ENCODE results near the gene EYS. TPM values are rescaled to one million over a fixed set of nuclear protein-coding genes. Genes with fewer than 3 reads are reported as not detected.
A peak's percentile ranks its signal among the peaks of the same experiment; 100 is the strongest.

The EYS gene
- polyA plus RNA-seq, 2 of the 4 experiments (the other 2 are of a cell fraction), result 0.03 to 0.06 TPM

DNA sequence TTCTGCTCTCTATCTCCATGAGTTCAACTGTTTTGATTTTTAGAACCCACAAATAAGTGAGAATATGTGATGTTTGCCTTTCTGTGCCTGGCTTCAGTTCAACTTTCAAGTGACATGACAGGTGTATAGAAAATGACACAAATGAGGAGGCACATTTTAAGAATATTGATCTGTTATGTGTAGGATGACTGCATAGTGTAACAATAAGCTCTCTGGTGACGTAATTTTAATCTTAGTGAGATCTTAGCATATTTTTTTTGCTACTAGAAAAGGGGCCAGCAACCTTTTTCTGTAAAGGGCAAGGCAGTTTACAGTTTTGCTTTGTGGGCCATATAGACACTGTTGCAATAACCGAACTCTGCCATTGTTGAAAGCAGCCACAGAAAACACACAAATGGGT, 1941.2 kb downstream of the EYS start:
- DNase-seq (ENCODE audit: low read depth in 1 of 2, low spot score in 1 of 2), result no peak
- ChIA-PET CTCF (interaction anchor here (0.8 kb wide), 1 partner anchor 39 kb away, joined by 3 read pairs; no protein-coding TSS in a partner anchor), POLR2A (interaction anchor here (0.6 kb wide), 1 partner anchor 1110 kb away, joined by 4 read pairs; no protein-coding TSS in a partner anchor)
- TF ChIP-seq, protein P1, sequence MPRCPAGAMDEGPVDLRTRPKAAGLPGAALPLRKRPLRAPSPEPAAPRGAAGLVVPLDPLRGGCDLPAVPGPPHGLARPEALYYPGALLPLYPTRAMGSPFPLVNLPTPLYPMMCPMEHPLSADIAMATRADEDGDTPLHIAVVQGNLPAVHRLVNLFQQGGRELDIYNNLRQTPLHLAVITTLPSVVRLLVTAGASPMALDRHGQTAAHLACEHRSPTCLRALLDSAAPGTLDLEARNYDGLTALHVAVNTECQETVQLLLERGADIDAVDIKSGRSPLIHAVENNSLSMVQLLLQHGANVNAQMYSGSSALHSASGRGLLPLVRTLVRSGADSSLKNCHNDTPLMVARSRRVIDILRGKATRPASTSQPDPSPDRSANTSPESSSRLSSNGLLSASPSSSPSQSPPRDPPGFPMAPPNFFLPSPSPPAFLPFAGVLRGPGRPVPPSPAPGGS (IDR thresholded peaks at IDR 0.05), result no peak
- TF ChIP-seq ELK1 (IDR thresholded peaks at IDR 0.05; ENCODE audit: low read depth, low read length) (no peak), HOXB13 (CRISPR knock-in tag; IDR thresholded peaks at IDR 0.05; ENCODE audit: low read depth) (no peak), HOXB5 (CRISPR knock-in tag; IDR thresholded peaks at IDR 0.05) (no peak), POLR2A (IDR thresholded peaks at IDR 0.05; ENCODE audit: low read length) (no peak), SREBF2 (IDR thresholded peaks at IDR 0.05) (no peak), ZNF302 (CRISPR knock-in tag; IDR thresholded peaks at IDR 0.05) (no peak), HOXA7 (CRISPR knock-in tag; IDR thresholded peaks at IDR 0.05) (no peak), CHD4 (IDR thresholded peaks at IDR 0.05; ENCODE audit: borderline replicate concordance) (no peak), POLR2AphosphoS2 (conservative IDR thresholded peaks at IDR 0.05; ENCODE audit: low read length) (no peak), EHF (CRISPR knock-in tag; IDR thresholded peaks at IDR 0.05) (no peak), MYC (IDR thresholded peaks at IDR 0.05; ENCODE audit: borderline replicate concordance, low read length) (no peak)
- Histone ChIP-seq H3K4me2 (no peak overlapping the region), H3K27ac (no peak overlapping the region), H3K4me1 (no peaks in the 10 kb centered on the region), H3K4me3 (no peak overlapping the region), H3K9me3 (no peaks in the 10 kb centered on the region)
- no peak for ATAC-seq
- 69% methylated on average over 2 of the region's 2 CpGs for WGBS (ENCODE audit: missing lambda C conversion rate)
- no peak for FAIRE-seq

GRCh38 chr6:63764318-63764916, 1942.6 kb downstream of the EYS start:
- Histone ChIP-seq H3K27ac (no peak overlapping the region), H3K4me2 (no peak overlapping the region), H3K4me3 (no peak overlapping the region), H3K9me3 (no peaks in the 10 kb centered on the region), H3K4me1 (no peaks in the 10 kb centered on the region)
- DNase-seq (ENCODE audit: low read depth in 1 of 2, low spot score in 1 of 2), result peak in 1 of 2 experiments; percentile 36
- no peak for FAIRE-seq
- no peak for ATAC-seq
- WGBS (ENCODE audit: missing lambda C conversion rate), result 24% methylated on average over 4 of the region's 4 CpGs
- POLR2A ChIA-PET, result interaction anchor here (1.0 kb wide), 1 partner anchor 191 kb away, joined by 8 read pairs; no protein-coding TSS in a partner anchor
- TF ChIP-seq RAD21 (conservative IDR thresholded peaks at IDR 0.05 in 1 of 2, IDR thresholded peaks at IDR 0.05 in 1 of 2), result peak; percentile 56 to 73
- no peak for TF ChIP-seq MYC (IDR thresholded peaks at IDR 0.05; ENCODE audit: borderline replicate concordance, low read length)
- TF ChIP-seq GATA3 (IDR thresholded peaks at IDR 0.05; ENCODE audit: borderline replicate concordance), result no peak
- TF ChIP-seq PHF8 (IDR thresholded peaks at IDR 0.05; ENCODE audit: borderline replicate concordance, low read depth), result no peak
- TF ChIP-seq TFCP2L1 (CRISPR knock-in tag; IDR thresholded peaks at IDR 0.05), result no peak
- no peak for TF ChIP-seq HOXB5 (CRISPR knock-in tag; IDR thresholded peaks at IDR 0.05)
- TF ChIP-seq SMC3 (IDR thresholded peaks at IDR 0.05), result peak; percentile 57
- TF ChIP-seq, protein P2, sequence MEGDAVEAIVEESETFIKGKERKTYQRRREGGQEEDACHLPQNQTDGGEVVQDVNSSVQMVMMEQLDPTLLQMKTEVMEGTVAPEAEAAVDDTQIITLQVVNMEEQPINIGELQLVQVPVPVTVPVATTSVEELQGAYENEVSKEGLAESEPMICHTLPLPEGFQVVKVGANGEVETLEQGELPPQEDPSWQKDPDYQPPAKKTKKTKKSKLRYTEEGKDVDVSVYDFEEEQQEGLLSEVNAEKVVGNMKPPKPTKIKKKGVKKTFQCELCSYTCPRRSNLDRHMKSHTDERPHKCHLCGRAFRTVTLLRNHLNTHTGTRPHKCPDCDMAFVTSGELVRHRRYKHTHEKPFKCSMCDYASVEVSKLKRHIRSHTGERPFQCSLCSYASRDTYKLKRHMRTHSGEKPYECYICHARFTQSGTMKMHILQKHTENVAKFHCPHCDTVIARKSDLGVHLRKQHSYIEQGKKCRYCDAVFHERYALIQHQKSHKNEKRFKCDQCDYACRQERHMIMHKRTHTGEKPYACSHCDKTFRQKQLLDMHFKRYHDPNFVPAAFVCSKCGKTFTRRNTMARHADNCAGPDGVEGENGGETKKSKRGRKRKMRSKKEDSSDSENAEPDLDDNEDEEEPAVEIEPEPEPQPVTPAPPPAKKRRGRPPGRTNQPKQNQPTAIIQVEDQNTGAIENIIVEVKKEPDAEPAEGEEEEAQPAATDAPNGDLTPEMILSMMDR (IDR thresholded peaks at IDR 0.05), result peak; percentile 42; the same call in 2 of the 3 replicates
- CTCF ChIA-PET, result interaction anchor here (0.7 to 1.9 kb wide), 16 partner anchors 11 to 457 kb away, joined by 3 to 10 read pairs (median 4); partner anchors contain the start of gene PHF3

GRCh38 chr6:63760199-63760598, 1946.8 kb downstream of the EYS start:
- TF ChIP-seq RFX5 (IDR thresholded peaks at IDR 0.05), result no peak
- TF ChIP-seq MAFK (IDR thresholded peaks at IDR 0.05; ENCODE audit: partially characterized antibody), result peak; percentile 32
- ChIA-PET CTCF (interaction anchor here (0.6 to 1.4 kb wide), 4 partner anchors 11 to 161 kb away, joined by 3 to 5 read pairs (median 3); no protein-coding TSS in a partner anchor), POLR2A (no interaction called here)
- DNase-seq (ENCODE audit: low read depth in 1 of 2, low spot score in 1 of 2), result no peak
- H3K4me3 ChIP-seq, result no peak overlapping the region
- FAIRE-seq, result no peak
- no peak overlapping the region for H3K27ac ChIP-seq
- H3K9me3 ChIP-seq, result no peaks in the 10 kb centered on the region
- no peak for ATAC-seq
- no peaks in the 10 kb centered on the region for H3K4me1 ChIP-seq
- no peak overlapping the region for H3K4me2 ChIP-seq

Data from A549 (cell line).